AG10803 (cell line): ENCODE data around the gene STAT2.

Source experiments
- DNase-seq: peaks from one replicate; pipeline ENCODE4 v3.0.0; 2010; ENCODE audit warnings: low read depth
- H3K4me3 ChIP-seq: 2 replicates; pipeline ENCODE4 v1.5.1; 2011; ENCODE audit warnings: mild to moderate bottlenecking, low read length, control low read depth
- CTCF ChIP-seq: conservative IDR thresholded peaks from 2 replicates; pipeline ENCODE4 v1.5.1; 2011; ENCODE audit warnings: mild to moderate bottlenecking, low read length, control low read depth, inconsistent platforms

Gene STAT2

DNA sequence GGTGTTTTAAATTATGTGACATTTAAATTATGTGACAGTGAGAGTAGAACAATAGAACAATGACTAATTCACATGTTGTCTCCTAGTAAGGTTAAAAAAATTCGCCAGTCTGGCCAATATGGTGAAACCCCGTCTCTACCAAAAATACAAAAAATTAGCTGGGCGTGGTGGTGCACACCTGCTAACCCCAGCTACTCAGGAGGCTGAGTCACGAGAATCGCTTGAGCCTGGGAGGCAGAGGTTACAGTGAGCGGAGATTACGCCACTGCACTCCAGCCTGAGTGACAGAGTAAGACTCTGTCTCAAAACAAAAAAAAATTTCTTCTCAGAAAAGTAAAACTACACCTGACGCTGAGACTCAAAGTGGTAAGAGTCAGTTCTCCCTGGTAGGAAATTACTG, 62.5 kb downstream of the STAT2 start:
- no peak for TF ChIP-seq CTCF
- no peak overlapping the region for H3K4me3 ChIP-seq
- DNase-seq = no peak

GRCh38 chr12:56296295-56296694, 63.6 kb downstream of the STAT2 start:
- H3K4me3 ChIP-seq = no peak overlapping the region

DNA sequence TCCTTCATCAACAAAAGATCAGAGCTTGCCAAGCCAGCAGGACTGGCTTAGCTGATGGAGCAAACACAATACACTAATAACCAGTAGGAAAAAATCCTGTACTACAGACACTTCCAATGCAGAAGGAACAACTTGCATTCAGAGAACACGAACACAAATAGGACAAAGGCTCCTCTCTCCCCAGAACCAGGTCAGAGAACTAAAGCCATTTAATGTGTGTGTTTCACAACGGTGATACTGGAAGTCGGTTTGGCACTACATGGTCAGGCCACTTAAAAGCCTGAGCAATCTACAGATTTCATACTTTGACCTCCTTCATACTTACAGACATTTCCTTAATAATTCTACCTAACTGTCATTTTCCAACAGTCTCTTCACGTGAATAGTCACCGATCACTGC, 66.1 kb downstream of the STAT2 start:
- no peak for TF ChIP-seq CTCF
- no peak for DNase-seq
- no peak overlapping the region for H3K4me3 ChIP-seq

More at GRCh38 chr12:56296295-56296694, 63.6 kb downstream of the STAT2 start:
- no peak for TF ChIP-seq CTCF
- no peak for DNase-seq
